SU-DHL-6 (cell line): ENCODE data around the gene EFNB1.

Experiments
- CTCF ChIP-seq: fragments of 200-600 bp; sonication (generic); IDR thresholded peaks from one replicate; pipeline ENCODE4 v1.5.1; 2017; ENCODE audit warnings: antibody characterized with exemption, mild to moderate bottlenecking, low read length, moderate library complexity; ENCODE audit not compliant: insufficient read depth, poor library complexity, severe bottlenecking
- EZH2phosphoT487 ChIP-seq: fragments of 200-600 bp; sonication (generic), shearing (Covaris generic); conservative IDR thresholded peaks from 2 replicates; pipeline ENCODE4 v1.6.1; 2018; ENCODE audit warnings: mild to moderate bottlenecking, antibody characterized with exemption, low read length, moderate library complexity, mixed read lengths

- TF ChIP-seq CTCF (no peak), EZH2phosphoT487 (no peak)
Observed at GRCh38 chrX:68843992-68844391, 15.2 kb downstream of the EFNB1 start.
